ENCODE results near the gene SLC24A4.

DNA sequence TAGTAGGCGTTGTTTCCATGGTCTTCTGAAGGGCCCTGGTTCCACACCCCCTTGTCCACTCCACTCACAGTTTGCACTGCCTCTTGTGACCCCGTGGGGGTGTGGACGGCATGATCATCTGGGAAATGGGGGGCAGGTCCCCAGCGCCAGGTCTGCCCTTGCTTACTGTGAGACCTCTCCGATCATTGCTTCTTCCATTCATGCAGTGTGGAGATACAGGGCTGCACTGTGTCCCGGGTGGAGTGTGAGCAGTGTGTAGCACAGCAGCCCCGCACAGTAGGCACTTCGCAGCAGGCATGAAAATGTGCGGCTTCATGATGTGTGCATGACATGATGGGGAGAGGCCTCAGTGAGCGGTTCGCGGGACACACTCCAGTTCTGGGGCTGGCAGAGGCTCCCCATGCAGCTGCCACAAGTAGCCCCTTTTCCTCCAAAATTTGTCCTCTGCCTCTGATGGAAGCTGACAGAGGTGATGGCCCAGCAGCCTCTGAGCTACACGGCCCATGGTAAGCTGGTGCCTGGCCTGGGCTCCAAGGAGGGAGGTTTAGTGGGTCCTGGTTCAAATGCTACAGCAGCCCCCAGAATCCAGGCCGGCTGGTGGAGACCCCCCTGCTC is 205.6 kb downstream of the SLC24A4 start:
- TF ChIP-seq CTCF (IDR thresholded peaks at IDR 0.05; ENCODE audit: poor library complexity) (no peak), EZH2 (IDR thresholded peaks at IDR 0.05; ENCODE audit: borderline replicate concordance) (no peak), EZH2phosphoT487 (IDR thresholded peaks at IDR 0.05; ENCODE audit: low read depth, severe bottlenecking, unreplicated experiment) (no peak)

Measured in hepatocyte (in vitro differentiated cells).